ENCODE results near the gene HSD3B2. TPM values are rescaled to one million over a fixed set of nuclear protein-coding genes. Genes with fewer than 3 reads are reported as not detected.

HSD3B2 gene
- total RNA-seq, 2 donors from 2014 or later: not detected

- no peaks in the 10 kb centered on the region for H3K4me1 ChIP-seq
- no peak overlapping the region for H3K4me3 ChIP-seq
- intact Hi-C loops (cut with DNase I): no loop called here
- TF ChIP-seq CTCF (IDR thresholded peaks at IDR 0.05) (no peak), POLR2A (IDR thresholded peaks at IDR 0.05) (no peak)
- no peaks in the 10 kb centered on the region for H3K36me3 ChIP-seq (replicated peaks in 1 of 2; ENCODE audit: insufficient read depth in 1 of 2, low read depth in 2 of 2)
- DNase-seq (no peak), ATAC-seq (no peak)
- H3K27ac ChIP-seq: no peak overlapping the region
- H3K9me3 ChIP-seq: no peaks in the 10 kb centered on the region
- 92 to 100% methylated on average over 1 of the region's 1 CpG for WGBS, 2 donors
- no peaks in the 10 kb centered on the region for H3K27me3 ChIP-seq
Observed at GRCh38 chr1:119467219-119467618, 52.3 kb downstream of the HSD3B2 start.

GRCh38 chr1:119467857-119468668 is 53.1 kb downstream of the HSD3B2 start:
- intact Hi-C loops (cut with DNase I): no loop called here
- Histone ChIP-seq H3K36me3 (replicated peaks in 1 of 2; ENCODE audit: insufficient read depth in 1 of 2, low read depth in 2 of 2) (no peaks in the 10 kb centered on the region), H3K4me1 (no peaks in the 10 kb centered on the region), H3K27me3 (no peaks in the 10 kb centered on the region), H3K27ac (no peak overlapping the region), H3K4me3 (no peak overlapping the region), H3K9me3 (no peaks in the 10 kb centered on the region)
- 19 to 22% methylated on average over 4 of the region's 4 CpGs for WGBS, 2 donors
- ATAC-seq: peak; percentile 24
- TF ChIP-seq POLR2A (IDR thresholded peaks at IDR 0.05) (no peak), CTCF (IDR thresholded peaks at IDR 0.05) (no peak)
- DNase-seq: no peak

- Histone ChIP-seq H3K27ac (no peak overlapping the region), H3K4me3 (no peak overlapping the region), H3K36me3 (replicated peaks in 1 of 2; ENCODE audit: insufficient read depth in 1 of 2, low read depth in 2 of 2) (no peaks in the 10 kb centered on the region), H3K4me1 (no peaks in the 10 kb centered on the region), H3K27me3 (no peaks in the 10 kb centered on the region), H3K9me3 (no peaks in the 10 kb centered on the region)
- no peak for DNase-seq
- WGBS, 2 donors: 62 to 74% methylated on average over 1 of the region's 1 CpG
- intact Hi-C loops (cut with DNase I): no loop called here
- no peak for ATAC-seq
- TF ChIP-seq POLR2A (IDR thresholded peaks at IDR 0.05): no peak
- no peak for TF ChIP-seq CTCF (IDR thresholded peaks at IDR 0.05)
Observed at GRCh38 chr1:119469741-119470140, 54.8 kb downstream of the HSD3B2 start.

- H3K36me3 ChIP-seq (replicated peaks in 1 of 2; ENCODE audit: insufficient read depth in 1 of 2, low read depth in 2 of 2): no peaks in the 10 kb centered on the region
- H3K9me3 ChIP-seq: no peaks in the 10 kb centered on the region
- no peaks in the 10 kb centered on the region for H3K4me1 ChIP-seq
- no peaks in the 10 kb centered on the region for H3K27me3 ChIP-seq
- intact Hi-C loops (cut with DNase I): no loop called here
- TF ChIP-seq POLR2A (IDR thresholded peaks at IDR 0.05) (no peak), CTCF (IDR thresholded peaks at IDR 0.05) (no peak)
- no peak overlapping the region for H3K27ac ChIP-seq
- DNase-seq (no peak), ATAC-seq (no peak)
- H3K4me3 ChIP-seq: no peak overlapping the region
- 75 to 80% methylated on average over 3 of the region's 3 CpGs for WGBS, 2 donors
Observed at GRCh38 chr1:119470377-119470776, 55.4 kb downstream of the HSD3B2 start.

- no peaks in the 10 kb centered on the region for H3K27me3 ChIP-seq
- no peaks in the 10 kb centered on the region for H3K36me3 ChIP-seq (replicated peaks in 1 of 2; ENCODE audit: insufficient read depth in 1 of 2, low read depth in 2 of 2)
- no peak overlapping the region for H3K27ac ChIP-seq
- H3K4me3 ChIP-seq: no peak overlapping the region
- TF ChIP-seq CTCF (IDR thresholded peaks at IDR 0.05): no peak
- TF ChIP-seq POLR2A (IDR thresholded peaks at IDR 0.05): no peak
- no peak for ATAC-seq
- intact Hi-C loops (cut with DNase I): no loop called here
- no peaks in the 10 kb centered on the region for H3K9me3 ChIP-seq
- WGBS, 2 donors: 77 to 86% methylated on average over 7 of the region's 7 CpGs
- H3K4me1 ChIP-seq: peaks cover 2% of the 10 kb centered on the region
- no peak for DNase-seq
Observed at GRCh38 chr1:119470958-119471357, 56.0 kb downstream of the HSD3B2 start.
